Bronchial smooth muscle cell (primary cell): Measurements from ENCODE around the gene RLN3. TPM values are rescaled to one million over a fixed set of nuclear protein-coding genes. Genes with fewer than 3 reads are reported as not detected.

Source experiments
- total RNA-seq: library from RNA; depleted of rRNA; stranded (reverse); fragments of >200 nt; gene quantifications from 2 replicates; pipeline ENCODE4 v1.2.1, GENCODE V29; 2014

Gene RLN3
- total RNA-seq: not detected in 2 replicates

GRCh38 chr19:14027856-14028450, at the start of gene RLN3:
Gene RLN3 (plus strand): TSS chr19:14028148. CDS start chr19:14028205, 57 bp downstream.

DNA sequence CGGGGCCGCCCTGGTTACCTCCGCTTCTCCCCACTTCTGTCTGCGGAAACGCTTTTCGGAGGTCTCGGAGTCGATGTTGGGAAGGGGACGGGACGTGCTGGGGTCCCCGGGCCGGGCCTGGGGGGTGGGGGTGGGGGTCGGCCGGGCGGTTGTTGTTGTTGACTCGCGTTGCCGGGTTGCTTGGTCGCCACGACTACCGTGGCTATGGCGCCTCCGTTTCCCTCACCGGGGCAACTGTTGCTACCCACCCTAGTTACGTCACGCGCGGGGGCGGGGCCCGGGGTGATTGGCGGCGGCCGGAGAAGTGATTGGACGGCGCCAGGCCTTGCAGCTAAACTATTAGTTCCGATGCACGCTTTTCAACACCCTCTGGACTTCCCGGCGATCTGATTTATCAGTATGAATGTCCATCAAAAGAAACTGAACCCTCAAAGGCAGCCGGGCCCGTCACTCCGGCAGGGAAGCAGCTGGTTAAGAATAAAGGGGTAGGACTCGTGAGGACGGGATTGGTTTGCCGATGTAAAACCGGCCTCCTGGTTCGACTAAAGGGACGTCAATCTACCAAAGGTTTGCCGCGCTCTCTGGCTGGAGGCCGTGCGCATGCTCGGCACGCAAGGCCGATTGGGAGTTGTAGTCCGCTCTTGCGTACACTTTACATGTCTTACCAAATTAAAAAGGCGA, 21.7 kb upstream of the RLN3 start, which contains the start of gene RFX1:
Gene RFX1 (minus strand): TSS at position 236 of the 681 bp plus-strand sequence. CDS start 12,477 bp downstream, outside the sequence.

GRCh38 chr19:14031719-14032480, 4.0 kb downstream of the RLN3 start, which contains the start of gene IL27RA:
Gene IL27RA (plus strand): TSS chr19:14031762. CDS start chr19:14031873, 111 bp downstream.

DNA sequence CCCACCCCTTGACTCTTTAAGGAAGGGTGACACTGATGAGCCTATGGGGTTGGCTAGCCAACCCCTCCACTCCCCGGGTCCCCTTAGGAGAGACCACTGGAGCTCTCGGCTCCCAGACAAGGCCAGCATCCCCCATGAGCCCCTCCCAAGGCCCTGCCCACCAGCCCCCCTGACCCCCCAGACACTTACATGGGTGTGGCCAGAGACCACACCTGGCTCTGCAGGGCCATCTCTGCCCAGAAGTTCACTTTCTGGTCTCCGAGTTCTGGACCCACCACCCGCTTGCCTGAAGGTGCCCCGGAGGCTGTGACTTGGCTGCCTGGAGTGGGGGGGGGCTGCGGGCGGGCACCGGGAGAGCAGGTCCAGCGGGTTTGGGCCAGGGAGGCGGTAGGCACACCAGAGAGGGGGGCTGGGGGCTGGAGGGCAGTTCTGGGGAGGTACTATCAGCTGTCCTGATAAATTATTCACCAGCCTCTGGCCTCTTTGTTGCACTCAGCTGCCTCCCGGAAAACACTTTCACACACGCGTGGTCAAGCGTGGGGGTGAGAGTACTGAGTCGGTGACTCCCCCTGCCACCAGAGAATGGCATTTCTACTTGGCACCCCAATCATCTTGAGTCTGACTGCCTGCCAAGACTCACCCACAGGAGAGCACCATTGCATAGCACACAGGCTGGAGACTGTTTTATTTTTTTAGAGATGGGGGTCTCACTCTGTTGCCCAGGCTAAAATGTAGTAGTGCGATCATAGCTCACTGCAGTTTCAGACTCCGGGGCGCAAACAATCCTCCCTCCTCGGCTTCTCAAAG, 34.0 kb downstream of the RLN3 start, which contains the start of gene PALM3:
Gene PALM3 (minus strand): TSS at position 326 of the 807 bp plus-strand sequence. CDS start 96 bp downstream, at position 230.

DNA sequence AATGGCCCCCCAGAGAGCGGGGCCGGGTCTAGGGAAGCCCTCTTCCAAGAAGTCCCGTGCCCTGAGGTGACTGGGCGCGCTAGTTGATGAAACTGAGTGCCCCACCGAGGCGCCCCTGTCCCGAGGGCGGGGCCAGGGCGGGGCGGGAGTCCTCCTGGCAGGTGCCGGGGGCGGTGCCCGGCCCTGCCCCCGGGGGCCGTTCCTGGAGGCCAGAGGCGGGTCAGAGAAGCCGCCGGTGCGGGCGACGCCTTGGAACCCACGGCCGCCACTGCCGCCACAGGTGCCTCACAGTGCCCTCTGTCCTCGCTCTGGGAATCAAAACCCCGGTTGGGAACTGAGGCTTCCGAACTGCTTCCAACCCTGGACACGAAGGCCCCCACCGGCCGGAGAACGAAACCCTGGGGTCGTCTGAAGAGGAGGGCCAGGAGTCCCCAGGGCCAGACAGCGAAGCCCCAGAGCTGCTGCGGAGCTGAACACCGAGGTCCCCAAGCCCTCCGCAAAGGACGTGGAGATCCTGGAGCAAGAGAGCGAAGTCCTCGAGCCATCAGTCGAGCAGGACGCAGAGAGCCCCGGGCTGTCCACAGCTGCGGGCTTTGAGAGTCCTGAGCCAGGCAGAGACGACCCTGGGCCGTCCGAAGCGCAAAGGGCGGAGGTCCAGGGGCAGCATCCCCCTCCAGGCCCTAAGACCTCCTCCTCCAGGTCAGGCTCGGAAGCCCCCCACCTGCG, 44.8 kb downstream of the RLN3 start, which contains the start of gene MISP3:
Gene MISP3 (plus strand): TSS at position 252 of the 726 bp plus-strand sequence. CDS start 524 bp downstream, outside the sequence.

Other genes starting within 250 kb of the RLN3 start
- gene ZSWIM4, start 232.7 kb upstream of the RLN3 start, total RNA-seq: 1.5 and 2.2 TPM in 2 replicates
- 0.43 TPM in 1 of 2 replicates, not detected in the other for gene NANOS3, start 151.0 kb upstream of the RLN3 start, total RNA-seq
- gene BRME1, start 122.0 kb upstream of the RLN3 start, total RNA-seq: 0.32 TPM in 1 of 2 replicates, not detected in the other
- 4.7 and 6.6 TPM in 2 replicates for gene CC2D1A, start 121.9 kb upstream of the RLN3 start, total RNA-seq
- gene PODNL1, start 89.7 kb upstream of the RLN3 start, total RNA-seq: 1.0 and 1.3 TPM in 2 replicates
- gene DCAF15, start 75.6 kb upstream of the RLN3 start, total RNA-seq: 4.6 and 7.6 TPM in 2 replicates
- gene RFX1, start 21.8 kb upstream of the RLN3 start, total RNA-seq: 1.6 and 2.6 TPM in 2 replicates
- gene IL27RA, start 3.6 kb downstream of the RLN3 start, total RNA-seq: 0.26 and 1.6 TPM in 2 replicates
- gene PALM3, start 33.9 kb downstream of the RLN3 start, total RNA-seq: 0.16 and 0.17 TPM in 2 replicates
- 0.34 and 0.63 TPM in 2 replicates for gene MISP3, start 44.6 kb downstream of the RLN3 start, total RNA-seq
- not detected in 2 replicates for gene C19orf67, start 57.6 kb downstream of the RLN3 start, total RNA-seq
- gene SAMD1, start 62.6 kb downstream of the RLN3 start, total RNA-seq: 12.4 and 13.9 TPM in 2 replicates
- gene PRKACA, start 89.6 kb downstream of the RLN3 start, total RNA-seq: 33.1 and 42.7 TPM in 2 replicates
- 0.43 and 0.95 TPM in 2 replicates for gene ASF1B, start 108.4 kb downstream of the RLN3 start, total RNA-seq
- gene ADGRL1, start 178.0 kb downstream of the RLN3 start, total RNA-seq: 2.0 and 3.8 TPM in 2 replicates